WERI-Rb-1 (cell line): ENCODE data around the gene CKAP5.

Experiments used
- DNase-seq: peaks from one replicate; pipeline ENCODE4 v3.0.0-alpha.2; 2020
- H3K27ac ChIP-seq: fragments of 250-450 bp; sonication (Bioruptor Pico); 2 replicates; pipeline ENCODE4 v1.5.1; 2020; ENCODE audit warnings: mild to moderate bottlenecking, moderate library complexity
- H3K27me3 ChIP-seq: fragments of 250-450 bp; sonication (Bioruptor Pico); 2 replicates; pipeline ENCODE4 v1.5.1; 2021; ENCODE audit warnings: mild to moderate bottlenecking, low read depth, moderate library complexity; ENCODE audit not compliant: insufficient read depth, severe bottlenecking
- H3K36me3 ChIP-seq: fragments of 250-450 bp; sonication (Bioruptor Pico); 2 replicates; pipeline ENCODE4 v1.5.1; 2020; ENCODE audit warnings: mild to moderate bottlenecking, moderate library complexity
- H3K4me3 ChIP-seq: 2 replicates; pipeline ENCODE4 v1.5.1; 2011; ENCODE audit warnings: low read depth, mild to moderate bottlenecking, control low read depth, low read length
- H3K9me3 ChIP-seq: fragments of 250-450 bp; sonication (Bioruptor Pico); 2 replicates; pipeline ENCODE4 v1.5.1; 2021; ENCODE audit warnings: mild to moderate bottlenecking, moderate library complexity; ENCODE audit not compliant: severe bottlenecking
- CTCF ChIP-seq: IDR thresholded peaks from 2 replicates; pipeline ENCODE4 v1.5.1; 2011; ENCODE audit warnings: low read depth, mild to moderate bottlenecking, control low read depth, inconsistent platforms, low read length

The CKAP5 gene

DNA sequence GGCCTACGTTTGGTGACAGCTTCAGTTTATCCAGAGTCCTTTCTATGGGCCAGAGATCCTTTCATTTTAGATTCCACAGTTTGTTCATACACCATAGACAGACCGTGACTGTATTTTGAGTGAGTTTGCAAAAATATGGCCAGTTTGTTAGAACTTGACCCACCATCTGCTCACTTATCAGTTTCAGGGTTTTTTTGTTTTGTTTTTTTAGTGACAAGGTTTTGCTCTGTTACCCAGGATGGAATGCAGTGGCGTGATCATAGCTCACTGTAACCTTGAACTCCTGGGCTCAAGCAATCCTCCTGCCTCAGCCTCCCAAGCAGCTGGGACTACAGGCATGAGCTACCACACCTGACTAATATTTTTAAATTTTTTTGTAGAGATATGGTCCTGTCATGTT, 9.1 kb upstream of the CKAP5 start:
- TF ChIP-seq CTCF: no peak
- peaks cover 21% of the 10 kb centered on the region for H3K36me3 ChIP-seq
- no peak for DNase-seq
- H3K9me3 ChIP-seq: no peaks in the 10 kb centered on the region
- no peak overlapping the region for H3K27ac ChIP-seq
- H3K4me3 ChIP-seq: no peak overlapping the region
- no peaks in the 10 kb centered on the region for H3K27me3 ChIP-seq

DNA sequence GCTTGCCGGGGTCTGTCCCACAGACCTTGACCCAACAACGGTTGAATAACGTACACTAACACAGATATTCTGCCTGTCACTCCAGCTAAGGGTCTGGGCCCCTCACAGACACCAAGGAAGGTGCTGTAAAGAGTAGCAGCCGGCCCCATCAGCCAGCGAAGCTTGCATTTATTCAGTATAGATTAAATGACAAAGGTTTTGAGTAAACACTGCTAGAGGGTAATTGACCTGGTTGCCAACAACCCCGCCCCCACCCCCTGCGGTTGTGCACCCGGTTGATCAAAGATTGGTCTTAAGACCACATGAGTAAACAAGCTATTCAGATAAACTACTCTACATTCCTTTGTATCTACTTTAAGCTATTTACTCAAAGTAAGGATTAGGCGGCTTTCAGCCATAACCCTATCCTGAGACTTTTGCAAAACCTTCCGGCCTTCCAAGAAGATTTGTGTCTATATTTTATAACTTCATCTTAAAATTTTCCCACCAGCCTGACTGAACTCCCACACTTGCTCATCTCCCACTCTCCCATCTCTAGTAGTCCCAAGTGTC, 4.8 kb upstream of the CKAP5 start:
- no peak for TF ChIP-seq CTCF
- Histone ChIP-seq H3K36me3 (no peaks in the 10 kb centered on the region), H3K9me3 (no peaks in the 10 kb centered on the region), H3K27ac (no peak overlapping the region), H3K4me3 (no peak overlapping the region), H3K27me3 (no peaks in the 10 kb centered on the region)
- DNase-seq: no peak

GRCh38 chr11:46849631-46850030, 3.6 kb upstream of the CKAP5 start:
- no peak overlapping the region for H3K27ac ChIP-seq
- no peaks in the 10 kb centered on the region for H3K9me3 ChIP-seq
- no peaks in the 10 kb centered on the region for H3K27me3 ChIP-seq
- no peak overlapping the region for H3K4me3 ChIP-seq
- 0 out of 2 replicates have a peak, but pooled peaks cover 3% of the 10 kb centered on the region for H3K36me3 ChIP-seq
- no peak for DNase-seq
- no peak for TF ChIP-seq CTCF

DNA sequence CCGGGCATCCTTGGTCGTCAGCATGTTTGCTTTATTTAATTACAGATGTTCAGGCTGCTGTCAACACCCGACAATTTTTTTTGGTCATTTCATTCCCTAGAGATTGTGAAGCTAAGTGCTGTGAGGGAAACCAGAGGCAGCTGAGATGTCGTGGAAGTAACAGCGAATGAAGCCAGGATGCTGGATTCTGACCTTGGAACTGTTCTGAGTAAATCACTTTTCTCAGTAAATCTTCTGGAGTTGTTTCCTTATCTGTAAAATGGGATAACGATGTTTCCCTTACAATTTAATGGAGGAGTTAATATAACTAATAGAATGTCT, 390 bp upstream of the CKAP5 start:
- no peak for TF ChIP-seq CTCF
- Histone ChIP-seq H3K27ac (peak overlapping the region; percentile 96), H3K36me3 (peaks cover 17% of the 10 kb centered on the region), H3K9me3 (no peaks in the 10 kb centered on the region), H3K4me3 (peak overlapping the region; percentile 98), H3K27me3 (no peaks in the 10 kb centered on the region)
- no peak for DNase-seq

- DNase-seq: no peak
- Histone ChIP-seq H3K36me3 (peaks cover 26% of the 10 kb centered on the region), H3K27me3 (no peaks in the 10 kb centered on the region), H3K9me3 (no peaks in the 10 kb centered on the region), H3K27ac (peak overlapping the region; percentile 96), H3K4me3 (peak overlapping the region; percentile 98)
- TF ChIP-seq CTCF: no peak
These were observed 690 bp downstream of the CKAP5 start for GRCh38 chr11:46845440-46845739.

- no peaks in the 10 kb centered on the region for H3K9me3 ChIP-seq
- no peak for TF ChIP-seq CTCF
- H3K27ac ChIP-seq: no peak overlapping the region
- H3K36me3 ChIP-seq: peaks cover 28% of the 10 kb centered on the region
- DNase-seq: no peak
- no peaks in the 10 kb centered on the region for H3K27me3 ChIP-seq
- no peak overlapping the region for H3K4me3 ChIP-seq
These were observed 6.0 kb downstream of the CKAP5 start for GRCh38 chr11:46840116-46840515.
